PC-3 (cell line): ENCODE measurements around the gene ITPKC. TPM values are rescaled to one million over a fixed set of nuclear protein-coding genes. Genes with fewer than 3 reads are reported as not detected.

Experiments
- ATAC-seq: fragments of 200-7000 bp; cut with Tn5 transposase; 2 replicates; pipeline ENCODE4 v1.9.1; 2020; ENCODE audit warnings: mild to moderate bottlenecking, moderate library complexity
- BruUV-seq: library from RNA; stranded (reverse); fragments of 400-500 nt; replicated peaks from 2 replicates; lab custom pipeline; 2021; lab: Mats Ljungman, UMichigan
- CTCF ChIA-PET: fragments of 300-600 bp; sonication (Branson Sonifier 250); formaldehyde crosslinking; loops from one replicate; lab custom pipeline; 2022; ENCODE audit warnings: antibody characterized with exemption; lab: Charles Lee
- POLR2A ChIA-PET: fragments of 300-600 bp; sonication (Branson Sonifier 250); formaldehyde crosslinking; loops from one replicate; lab custom pipeline; 2022; ENCODE audit warnings: antibody characterized with exemption; ENCODE audit not compliant: unreplicated experiment; lab: Charles Lee
- DNase-seq: peaks from one replicate; pipeline ENCODE4 v3.0.0-alpha.2; 2015
- H2AFZ ChIP-seq: fragments of 300-600 bp; sonication (generic); 2 replicates; pipeline ENCODE4 v1.6.0; 2016; ENCODE audit warnings: antibody characterized with exemption, low read length
- H3F3A ChIP-seq: fragments of 300-600 bp; sonication (generic); one replicate; pipeline ENCODE4 v1.6.0; 2017; ENCODE audit warnings: antibody characterized with exemption, low read length, control low read depth, mild to moderate bottlenecking; ENCODE audit not compliant: unreplicated experiment
- H3K27ac ChIP-seq: fragments of 300-600 bp; sonication (generic); 2 replicates; pipeline ENCODE4 v1.5.1; 2016; ENCODE audit warnings: mild to moderate bottlenecking, low read length
- H3K27me3 ChIP-seq: fragments of 300-600 bp; sonication (generic); 2 replicates; pipeline ENCODE4 v1.6.1; 2016; ENCODE audit warnings: low read length, mixed read lengths
- H3K36me3 ChIP-seq: fragments of 300-600 bp; sonication (generic); 2 replicates; pipeline ENCODE4 v1.6.1; 2016; ENCODE audit warnings: low read depth, mixed run types, low read length, mixed read lengths
- H3K4me1 ChIP-seq: fragments of 300-600 bp; sonication (generic); 2 replicates; pipeline ENCODE4 v1.5.1; 2016; ENCODE audit warnings: low read length; ENCODE audit not compliant: insufficient read depth
- H3K4me2 ChIP-seq: fragments of 300-600 bp; sonication (generic); 2 replicates; pipeline ENCODE4 v1.6.0; 2016; ENCODE audit warnings: low read length
- H3K4me3 ChIP-seq: fragments of 300-600 bp; sonication (generic); 2 replicates; pipeline ENCODE4 v1.5.1; 2016; ENCODE audit warnings: mild to moderate bottlenecking, low read length, mixed read lengths
- H3K79me2 ChIP-seq: fragments of 300-600 bp; sonication (generic); 2 replicates; pipeline ENCODE4 v1.6.1; 2017; ENCODE audit warnings: low read length, mixed read lengths
- H3K9ac ChIP-seq: fragments of 300-600 bp; sonication (generic); 2 replicates; pipeline ENCODE4 v1.6.0; 2016; ENCODE audit warnings: mild to moderate bottlenecking, low read length
- H3K9me2 ChIP-seq: fragments of 300-600 bp; sonication (generic); replicated peaks from 2 replicates; pipeline ENCODE4 v1.6.1; 2016; ENCODE audit warnings: mixed run types, low read length, mixed read lengths
- H3K9me3 ChIP-seq: fragments of 300-600 bp; sonication (generic); 2 replicates; pipeline ENCODE4 v1.6.1; 2016; ENCODE audit warnings: low read length, mixed read lengths
- H4K20me1 ChIP-seq: fragments of 300-600 bp; sonication (generic); 2 replicates; pipeline ENCODE4 v1.6.1; 2016; ENCODE audit warnings: low read length, mixed read lengths
- EZH2 ChIP-seq: fragments of 300-600 bp; sonication (generic); IDR thresholded peaks from one replicate; pipeline ENCODE4 v1.6.1; 2017; ENCODE audit warnings: antibody characterized with exemption, mild to moderate bottlenecking, low read length; ENCODE audit not compliant: unreplicated experiment
- EZH2phosphoT487 ChIP-seq: fragments of 300-600 bp; sonication (generic); IDR thresholded peaks from 2 replicates; pipeline ENCODE4 v1.6.1; 2018; ENCODE audit warnings: mild to moderate bottlenecking, antibody characterized with exemption, low read length, borderline replicate concordance
- intact Hi-C: fragments of 100-400 bp; cut with micrococcal nuclease; formaldehyde crosslinking; loops from 2 replicates; pipeline ENCODE4 v1.9.0; 2023
- total RNA-seq: library from RNA; depleted of rRNA; stranded (reverse); fragments of >200 nt; gene quantifications from 2 replicates; pipeline ENCODE4 v1.2.3, GENCODE V29; 2014
- TF ChIP-seq, protein P1 (sequence below): fragments of 300-600 bp; sonication (generic); conservative IDR thresholded peaks from 2 replicates; pipeline ENCODE4 v1.5.1; 2017; ENCODE audit warnings: antibody characterized with exemption, low read depth, mild to moderate bottlenecking, low read length

The ITPKC gene
- total RNA-seq, 1 experiment from 2014 or later = 28.4 TPM

DNA sequence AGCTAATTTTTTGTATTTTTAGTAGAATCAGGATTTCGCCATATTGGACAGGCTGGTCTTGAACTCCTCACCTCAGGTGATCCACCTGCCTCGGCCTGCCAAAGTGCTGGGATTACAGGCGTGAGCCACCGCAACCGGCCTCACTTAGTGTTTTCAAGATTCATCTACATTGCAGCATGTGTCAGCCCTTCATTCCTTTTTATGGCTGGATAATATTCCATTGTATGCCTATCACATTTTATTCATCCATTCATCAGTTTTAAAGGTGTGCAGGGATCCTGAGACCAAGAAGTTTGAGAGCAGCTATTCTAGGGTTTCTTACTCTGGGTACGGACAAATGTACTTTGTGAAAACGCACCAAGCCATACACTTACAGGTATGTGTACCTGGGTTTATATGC, 9.3 kb upstream of the ITPKC start:
- Histone ChIP-seq H3K4me2 (no peak overlapping the region), H3K4me1 (no peaks in the 10 kb centered on the region), H3K27me3 (no peaks in the 10 kb centered on the region), H3K79me2 (no peaks in the 10 kb centered on the region), H3F3A (no peaks in the 10 kb centered on the region), H3K9me2 (no peaks in the 10 kb centered on the region), H2AFZ (no peak overlapping the region), H3K36me3 (no peaks in the 10 kb centered on the region), H3K9me3 (no peaks in the 10 kb centered on the region), H3K27ac (no peak overlapping the region), H3K9ac (no peak overlapping the region), H4K20me1 (no peaks in the 10 kb centered on the region), H3K4me3 (no peak overlapping the region)
- DNase-seq (no peak), ATAC-seq (no peak)
- intact Hi-C loops = no loop called here
- POLR2A ChIA-PET = interaction anchor here (0.6 kb wide), 1 partner anchor 42 kb away, joined by 3 read pairs; no protein-coding TSS in a partner anchor
- TF ChIP-seq EZH2 = no peak
- TF ChIP-seq EZH2phosphoT487 = no peak
- TF ChIP-seq, protein P1, sequence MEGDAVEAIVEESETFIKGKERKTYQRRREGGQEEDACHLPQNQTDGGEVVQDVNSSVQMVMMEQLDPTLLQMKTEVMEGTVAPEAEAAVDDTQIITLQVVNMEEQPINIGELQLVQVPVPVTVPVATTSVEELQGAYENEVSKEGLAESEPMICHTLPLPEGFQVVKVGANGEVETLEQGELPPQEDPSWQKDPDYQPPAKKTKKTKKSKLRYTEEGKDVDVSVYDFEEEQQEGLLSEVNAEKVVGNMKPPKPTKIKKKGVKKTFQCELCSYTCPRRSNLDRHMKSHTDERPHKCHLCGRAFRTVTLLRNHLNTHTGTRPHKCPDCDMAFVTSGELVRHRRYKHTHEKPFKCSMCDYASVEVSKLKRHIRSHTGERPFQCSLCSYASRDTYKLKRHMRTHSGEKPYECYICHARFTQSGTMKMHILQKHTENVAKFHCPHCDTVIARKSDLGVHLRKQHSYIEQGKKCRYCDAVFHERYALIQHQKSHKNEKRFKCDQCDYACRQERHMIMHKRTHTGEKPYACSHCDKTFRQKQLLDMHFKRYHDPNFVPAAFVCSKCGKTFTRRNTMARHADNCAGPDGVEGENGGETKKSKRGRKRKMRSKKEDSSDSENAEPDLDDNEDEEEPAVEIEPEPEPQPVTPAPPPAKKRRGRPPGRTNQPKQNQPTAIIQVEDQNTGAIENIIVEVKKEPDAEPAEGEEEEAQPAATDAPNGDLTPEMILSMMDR = no peak
- CTCF ChIA-PET = no interaction called here
- BruUV-seq = no TSS peak

DNA sequence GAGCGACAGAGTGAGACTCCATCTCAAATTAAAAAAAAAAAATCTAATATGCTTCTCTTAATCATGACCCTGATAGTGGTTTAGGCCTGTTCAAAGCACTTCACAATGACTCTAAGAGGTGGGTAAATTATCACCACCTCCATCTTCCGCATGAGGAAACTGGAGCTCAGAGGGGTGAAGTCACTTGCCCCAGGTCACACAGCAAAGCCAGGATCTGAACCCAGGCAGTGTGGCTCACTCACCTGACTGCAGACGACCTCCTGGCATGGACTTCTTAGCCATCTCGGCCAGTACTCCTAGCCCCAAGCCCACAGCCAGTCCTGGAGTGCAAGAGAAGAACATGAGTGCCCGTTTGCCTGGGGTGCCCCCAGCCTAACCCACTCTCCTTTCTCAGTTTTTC, 7.1 kb upstream of the ITPKC start:
- CTCF ChIA-PET = no interaction called here
- POLR2A ChIA-PET = no interaction called here
- no peak for TF ChIP-seq EZH2phosphoT487
- TF ChIP-seq, protein P1 = no peak
- TF ChIP-seq EZH2 = no peak
- Histone ChIP-seq H3K4me3 (no peak overlapping the region), H3K27me3 (no peaks in the 10 kb centered on the region), H3K27ac (no peak overlapping the region), H3F3A (no peaks in the 10 kb centered on the region), H3K9me2 (no peaks in the 10 kb centered on the region), H3K4me2 (no peak overlapping the region), H3K9ac (no peak overlapping the region), H3K79me2 (no peaks in the 10 kb centered on the region), H3K9me3 (no peaks in the 10 kb centered on the region), H2AFZ (no peak overlapping the region), H4K20me1 (no peaks in the 10 kb centered on the region), H3K36me3 (no peaks in the 10 kb centered on the region), H3K4me1 (peaks cover 6% of the 10 kb centered on the region)
- no TSS peak for BruUV-seq
- intact Hi-C loops = no loop called here
- ATAC-seq = no peak
- no peak for DNase-seq

DNA sequence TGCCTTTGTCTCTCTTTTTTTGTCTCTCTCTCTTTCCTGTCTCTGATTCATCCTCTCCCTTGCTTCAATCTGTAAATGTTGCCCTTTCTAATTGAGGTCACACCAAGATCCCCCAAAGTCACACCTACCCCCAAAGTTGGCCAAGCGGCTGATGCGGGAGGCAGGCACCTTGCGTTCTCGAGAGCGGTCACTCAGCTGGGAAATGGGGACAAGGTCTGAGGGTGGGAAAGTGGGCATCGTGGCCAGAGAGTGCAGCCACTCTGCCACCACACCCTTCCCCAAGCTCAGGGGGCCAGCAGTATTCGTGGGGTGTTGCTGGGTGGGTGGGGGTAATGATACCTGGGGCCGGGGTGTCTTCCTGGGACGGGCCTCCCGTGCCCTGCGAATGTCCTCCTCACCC, 3.0 kb upstream of the ITPKC start:
- Histone ChIP-seq H3K4me1 (peaks cover 13% of the 10 kb centered on the region), H3K9me2 (no peaks in the 10 kb centered on the region), H3K4me2 (no peak overlapping the region), H3K4me3 (no peak overlapping the region), H2AFZ (no peak overlapping the region), H3K27ac (peak overlapping the region; percentile 100; the same call in 1 of the 2 replicates), H3F3A (no peaks in the 10 kb centered on the region), H3K9me3 (no peaks in the 10 kb centered on the region), H4K20me1 (peaks cover 9% of the 10 kb centered on the region; the same call in 1 of the 2 replicates), H3K79me2 (peaks cover 18% of the 10 kb centered on the region), H3K27me3 (no peaks in the 10 kb centered on the region), H3K9ac (no peak overlapping the region), H3K36me3 (no peaks in the 10 kb centered on the region)
- no TSS peak for BruUV-seq
- ATAC-seq = no peak
- POLR2A ChIA-PET = no interaction called here
- intact Hi-C loops = no loop called here
- TF ChIP-seq, protein P1 = no peak
- TF ChIP-seq EZH2phosphoT487 (no peak), EZH2 (no peak)
- CTCF ChIA-PET = no interaction called here
- no peak for DNase-seq
